Measurements from ENCODE around the gene FRK. TPM values are rescaled to one million over a fixed set of nuclear protein-coding genes. Genes with fewer than 3 reads are reported as not detected.

Gene FRK
- total RNA-seq, 1 experiment from 2014 or later, result 0.82 TPM

DNA sequence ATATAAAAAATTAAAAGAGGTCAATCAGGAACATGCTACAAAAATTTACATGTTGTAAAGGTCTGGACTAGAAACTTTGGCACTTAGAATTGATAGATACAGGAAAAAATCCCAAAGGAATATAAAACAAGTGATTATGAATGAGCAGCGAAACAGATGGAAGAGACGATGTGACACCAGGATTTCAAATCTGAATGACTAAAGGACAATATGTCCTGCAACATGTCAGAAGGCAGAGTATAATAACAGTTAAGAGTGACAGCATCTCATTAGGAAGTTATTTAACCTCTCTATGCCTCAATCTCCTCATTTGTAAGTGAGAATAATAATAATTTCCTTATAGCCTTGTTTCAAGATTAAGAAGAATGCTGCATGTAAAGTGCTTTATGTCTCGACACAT, 50.3 kb downstream of the FRK start:
- intact Hi-C loops (cut with micrococcal nuclease), result no loop called here
- no peaks in the 10 kb centered on the region for H3K27me3 Mint-ChIP-seq (ENCODE audit: insufficient read depth, unreplicated experiment)
- ChIA-PET POLR2A (interaction anchor here (0.7 to 3.6 kb wide), 5 partner anchors 39 to 377 kb away, joined by 3 to 40 read pairs (median 10); partner anchors contain the start of genes FRK and NT5DC1), CTCF (interaction anchor here (0.8 to 4.9 kb wide), 10 partner anchors 9 to 99 kb away, joined by 3 to 88 read pairs (median 8); partner anchors contain the start of gene FRK)
- no peaks in the 10 kb centered on the region for H3K36me3 Mint-ChIP-seq (ENCODE audit: insufficient read depth, unreplicated experiment)
- H3K4me1 Mint-ChIP-seq (ENCODE audit: insufficient read depth, unreplicated experiment), result peaks cover 27% of the 10 kb centered on the region
- no TSS peak for BruUV-seq (replicated peaks)
- TF ChIP-seq CTCF (IDR thresholded peaks at IDR 0.05; ENCODE audit: unreplicated experiment), result no peak
- H3K27ac Mint-ChIP-seq (ENCODE audit: low read depth, unreplicated experiment), result no peak overlapping the region
- no peaks in the 10 kb centered on the region for H3K9me3 Mint-ChIP-seq (ENCODE audit: unreplicated experiment)
- no peak overlapping the region for H3K4me3 Mint-ChIP-seq (ENCODE audit: unreplicated experiment)
- DNase-seq (ENCODE audit: unreplicated experiment), result no peak

GRCh38 chr6:116008470-116009243, 52.0 kb downstream of the FRK start:
- POLR2A ChIA-PET, result interaction anchor here (1.7 to 2.8 kb wide), 3 partner anchors 52 to 93 kb away, joined by 7 to 21 read pairs (median 11); partner anchors contain the start of genes FRK and NT5DC1
- H3K36me3 Mint-ChIP-seq (ENCODE audit: insufficient read depth, unreplicated experiment), result no peaks in the 10 kb centered on the region
- TF ChIP-seq CTCF (IDR thresholded peaks at IDR 0.05; ENCODE audit: unreplicated experiment), result no peak
- no TSS peak for BruUV-seq (replicated peaks)
- peaks cover 27% of the 10 kb centered on the region for H3K4me1 Mint-ChIP-seq (ENCODE audit: insufficient read depth, unreplicated experiment)
- CTCF ChIA-PET, result interaction anchor here (0.7 to 3.9 kb wide), 7 partner anchors 44 to 130 kb away, joined by 3 to 40 read pairs (median 4); partner anchors contain the start of genes FRK and NT5DC1
- H3K27ac Mint-ChIP-seq (ENCODE audit: low read depth, unreplicated experiment), result peak overlapping the region; percentile 25
- H3K27me3 Mint-ChIP-seq (ENCODE audit: insufficient read depth, unreplicated experiment), result no peaks in the 10 kb centered on the region
- H3K9me3 Mint-ChIP-seq (ENCODE audit: unreplicated experiment), result no peaks in the 10 kb centered on the region
- intact Hi-C loops (cut with micrococcal nuclease), result no loop called here
- DNase-seq (ENCODE audit: unreplicated experiment), result peak; percentile 67
- peak overlapping the region; percentile 19 for H3K4me3 Mint-ChIP-seq (ENCODE audit: unreplicated experiment)

- ChIA-PET CTCF (interaction anchor here (1.0 to 1.1 kb wide), 2 partner anchors 82 to 91 kb away, joined by 3 to 4 read pairs; no protein-coding TSS in a partner anchor), POLR2A (no interaction called here)
- Mint-ChIP-seq H3K4me1 (ENCODE audit: insufficient read depth, unreplicated experiment) (no peaks in the 10 kb centered on the region), H3K4me3 (ENCODE audit: unreplicated experiment) (no peak overlapping the region), H3K27ac (ENCODE audit: low read depth, unreplicated experiment) (no peak overlapping the region), H3K36me3 (ENCODE audit: insufficient read depth, unreplicated experiment) (no peaks in the 10 kb centered on the region), H3K9me3 (ENCODE audit: unreplicated experiment) (no peaks in the 10 kb centered on the region), H3K27me3 (ENCODE audit: insufficient read depth, unreplicated experiment) (no peaks in the 10 kb centered on the region)
- no peak for TF ChIP-seq CTCF (IDR thresholded peaks at IDR 0.05; ENCODE audit: unreplicated experiment)
- BruUV-seq (replicated peaks), result no TSS peak
- intact Hi-C loops (cut with micrococcal nuclease), result no loop called here
- no peak for DNase-seq (ENCODE audit: unreplicated experiment)
Measured at GRCh38 chr6:116004841-116005815, 55.6 kb downstream of the FRK start.

GRCh38 chr6:116003668-116004067, 57.0 kb downstream of the FRK start:
- intact Hi-C loops (cut with micrococcal nuclease), result no loop called here
- CTCF ChIA-PET, result no interaction called here
- no peaks in the 10 kb centered on the region for H3K36me3 Mint-ChIP-seq (ENCODE audit: insufficient read depth, unreplicated experiment)
- no peaks in the 10 kb centered on the region for H3K9me3 Mint-ChIP-seq (ENCODE audit: unreplicated experiment)
- H3K4me1 Mint-ChIP-seq (ENCODE audit: insufficient read depth, unreplicated experiment), result no peaks in the 10 kb centered on the region
- no peak overlapping the region for H3K27ac Mint-ChIP-seq (ENCODE audit: low read depth, unreplicated experiment)
- POLR2A ChIA-PET, result interaction anchor here (0.6 kb wide), 1 partner anchor 8 kb away, joined by 3 read pairs; no protein-coding TSS in a partner anchor
- H3K4me3 Mint-ChIP-seq (ENCODE audit: unreplicated experiment), result no peak overlapping the region
- no peaks in the 10 kb centered on the region for H3K27me3 Mint-ChIP-seq (ENCODE audit: insufficient read depth, unreplicated experiment)
- TF ChIP-seq CTCF (IDR thresholded peaks at IDR 0.05; ENCODE audit: unreplicated experiment), result no peak
- DNase-seq (ENCODE audit: unreplicated experiment), result no peak
- no TSS peak for BruUV-seq (replicated peaks)
